Heart left ventricle (tissue), 16 donors: ENCODE data around the gene FOXN3. TPM values are rescaled to one million over a fixed set of nuclear protein-coding genes. Genes with fewer than 3 reads are reported as not detected.

Experiments used
- ATAC-seq, 4 donors: fragments of 200-7000 bp; cut with Tn5 transposase; one replicate each; pipeline ENCODE4 v1.9.1; 2020 to 2022; ENCODE audit warnings: moderate library complexity in 4 of 4, mild to moderate bottlenecking in 3 of 4, moderate number of reproducible peaks in 1 of 4
- DNase-seq, 5 donors: peaks; one replicate each; pipeline ENCODE4 v3.0.0-alpha.2; 2020
- H3K27ac ChIP-seq, 12 donors: fragments of 200-600 bp; sonication (generic) in 4 of 12; one replicate each; pipeline versions ENCODE4 v1.5.0 to v1.8.0; 2016 to 2022; ENCODE audit warnings: mild to moderate bottlenecking in 2 of 12
- H3K27me3 ChIP-seq, 9 donors: fragments of 200-600 bp; sonication (generic) in 2 of 9; one replicate each; pipeline versions ENCODE4 v1.5.1 to v1.8.0; 2016 to 2022; ENCODE audit warnings: mild to moderate bottlenecking in 3 of 9
- H3K36me3 ChIP-seq, 9 donors: fragments of 200-600 bp; sonication (generic) in 2 of 9; one replicate each; pipeline versions ENCODE4 v1.5.0 to v1.8.0; 2018 to 2022; ENCODE audit warnings: mild to moderate bottlenecking in 2 of 9
- H3K4me1 ChIP-seq, 12 donors: fragments of 200-600 bp; sonication (generic) in 4 of 12; one replicate each; pipeline versions ENCODE4 v1.5.0 to v1.8.0; 2016 to 2022; ENCODE audit warnings: mild to moderate bottlenecking in 3 of 12
- H3K4me3 ChIP-seq, 12 donors: fragments of 200-600 bp; sonication (generic) in 4 of 12; one replicate each; pipeline versions ENCODE4 v1.5.0 to v1.8.0; 2017 to 2022; ENCODE audit warnings: mild to moderate bottlenecking in 9 of 12, moderate library complexity in 4 of 12
- H3K9me3 ChIP-seq, 12 donors: fragments of 200-600 bp; sonication (generic) in 4 of 12; one replicate each; pipeline versions ENCODE4 v1.5.0 to v1.8.0; 2016 to 2022; ENCODE audit warnings: mild to moderate bottlenecking in 1 of 12
- CTCF ChIP-seq, 12 donors: fragments of 200-600 bp; sonication (generic) in 4 of 12; IDR thresholded peaks; one replicate each; pipeline versions ENCODE4 v1.5.0 to v1.8.0; 2018 to 2022; ENCODE audit warnings: antibody characterized with exemption in 12 of 12, mild to moderate bottlenecking in 5 of 12
- POLR2A ChIP-seq, 2 donors: fragments of 450-650 bp; IDR thresholded peaks; one replicate each; pipeline ENCODE4 v1.6.1; 2017; ENCODE audit warnings: antibody characterized with exemption in 2 of 2, mild to moderate bottlenecking in 2 of 2, moderate library complexity in 2 of 2
- WGBS, 4 donors: extraction: QIAGEN DNeasy Blood & Tissue Kit in 2 of 4; methylation state at CpG; one replicate each; pipeline versions ENCODE4 v1.1.5 to v1.1.7; 2013 to 2018; 5-methylcytosine and 5-hydroxymethylcytosine counted together
- intact Hi-C, 10 donors: fragments of 100-400 bp; cut with DNase I; formaldehyde crosslinking; loops; one replicate each; pipeline versions ENCODE4 v1.11.1 to v1.14.2; 2022
- polyA plus RNA-seq, 2 donors: library from polyadenylated mRNA; stranded (reverse); fragments of 200-250 nt; gene quantifications; one replicate each; pipeline ENCODE4 v1.2.3, GENCODE V29; 2013
- total RNA-seq, 9 donors: library from RNA; depleted of rRNA in 2 of 9; stranded (reverse); fragments of >200 nt in 2 of 9; fragmentation: NEBNext Ultra II Directional in 3 of 9; extraction: Animal tissue kit (Norgen Biotek cat#: 25700) in 3 of 9; gene quantifications; one replicate each; pipeline versions ENCODE4 v1.1.0 to v1.2.4, GENCODE V29; 2016 to 2023
- donor health status: ischemic (EF 13 %, LVEDD 7.1; RV severe dilation, severe dysfunction).
- donor health status: healthy with polysubstance abuse.
- donor health status: DM: no; HTN: yes; CAD: no.
- donor health status: DM: no; HTN: no; CAD: no.
- donor health status: ischemic (EF 25% LVEDD 6.9; RV normal size, moderate dysfunction).
- donor health status: ischemic (EF 25% LVEDD 5.7; RV mildly dilated, moderate dysfunction).
- donor health status: healthy.
- donor health status: DM: yes; HTN: yes; CAD: no.
- donor health status: ischemic (EF 35%, LVEDD 5.7; RV mildly dilated, moderate dysfunction).
- donor health status: nonischemic (EF 11% LVEDD 7.7; RV severe dilation, severe dysfunction).
- donor health status: DM: yes; HTN: yes; CAD: no.
- donor health status: PGD.
- donor health status: ischemic (EF 29% LVEDD 5.4; RV normal size, mild dysfunction).
- donor health status: nonischemic (EF 23%, LVEDD 6.1; RV moderate dilation, normal function).

The FOXN3 gene
- total and polyA plus RNA-seq, 11 donors: 24.4 to 161 (median 111) TPM

- ATAC-seq (peak in 1 of 4 donors; percentile 30), DNase-seq (no peak)
- peaks cover 7 to 73% (median 49%) of the 10 kb centered on the region in 12 donors for H3K4me1 ChIP-seq
- no peaks in the 10 kb centered on the region for H3K27me3 ChIP-seq
- peak overlapping the region in 2 of 12 donors; percentile 16 to 35 for H3K27ac ChIP-seq
- H3K36me3 ChIP-seq: peaks cover 0 to 7% (median 0%) of the 10 kb centered on the region in 9 donors
- intact Hi-C loops: loop anchor here in 1 of 10 donors (5.0 kb wide), 1 partner anchor 39 kb away; no protein-coding TSS in a partner anchor
- no peaks in the 10 kb centered on the region for H3K9me3 ChIP-seq
- WGBS, 4 donors: 80 to 84% (median 82%) methylated on average over 12 of the region's 12 CpGs
- no peak overlapping the region for H3K4me3 ChIP-seq
- no peak for TF ChIP-seq CTCF (IDR thresholded peaks at IDR 0.05)
- no peak for TF ChIP-seq POLR2A (IDR thresholded peaks at IDR 0.05)
Observed at GRCh38 chr14:89368490-89369477, 48.2 kb downstream of the FOXN3 start.

DNA sequence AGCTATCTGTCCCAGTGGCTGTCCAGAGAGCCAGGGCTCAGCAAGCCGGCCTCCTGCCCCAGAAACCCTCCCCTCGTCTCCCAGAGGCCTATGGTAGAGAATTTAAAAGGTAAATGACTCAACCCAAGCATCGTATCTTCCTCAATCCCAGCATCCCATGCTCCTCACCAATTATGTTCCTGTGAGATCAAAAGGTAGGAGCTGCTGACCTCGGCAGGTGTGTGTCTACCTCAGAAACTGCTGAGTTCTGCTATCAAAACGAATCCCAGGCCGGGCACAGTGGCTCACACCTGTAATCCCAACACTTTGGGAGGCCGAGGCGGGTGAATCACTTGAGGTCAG is 49.3 kb downstream of the FOXN3 start:
- TF ChIP-seq POLR2A (IDR thresholded peaks at IDR 0.05): no peak
- TF ChIP-seq CTCF (IDR thresholded peaks at IDR 0.05): no peak
- Histone ChIP-seq H3K27me3 (no peaks in the 10 kb centered on the region), H3K9me3 (no peaks in the 10 kb centered on the region), H3K36me3 (peaks cover 0 to 5% (median 0%) of the 10 kb centered on the region in 9 donors), H3K27ac (peak overlapping the region in 5 of 12 donors; percentile 0 to 58 (median 27)), H3K4me3 (peak overlapping the region in 4 of 12 donors; percentile 17 to 40 (median 22)), H3K4me1 (peaks cover 7 to 80% (median 52%) of the 10 kb centered on the region in 12 donors)
- intact Hi-C loops: loop anchor here in 1 of 10 donors (5.0 kb wide), 1 partner anchor 40 kb away; no protein-coding TSS in a partner anchor
- ATAC-seq (peak; percentile 19 to 34 (median 26)), DNase-seq (no peak)
- 63 to 67% (median 65%) methylated on average over 8 of the region's 8 CpGs for WGBS, 4 donors

GRCh38 chr14:89366864-89367778 is 49.9 kb downstream of the FOXN3 start:
- ATAC-seq: peak; percentile 49 to 62 (median 54)
- Histone ChIP-seq H3K4me1 (peaks cover 7 to 81% (median 51%) of the 10 kb centered on the region in 12 donors), H3K36me3 (no peaks in the 10 kb centered on the region), H3K9me3 (no peaks in the 10 kb centered on the region), H3K4me3 (peak overlapping the region in 10 of 12 donors; percentile 1 to 40 (median 17)), H3K27ac (peak overlapping the region in 8 of 12 donors; percentile 1 to 85 (median 39)), H3K27me3 (no peaks in the 10 kb centered on the region)
- peak in 1 of 5 donors; percentile 49 for DNase-seq
- WGBS, 4 donors: 24 to 41% (median 35%) methylated on average over 19 of the region's 19 CpGs
- intact Hi-C loops: loop anchor here in 1 of 10 donors (5.0 kb wide), 1 partner anchor 40 kb away; no protein-coding TSS in a partner anchor
- no peak for TF ChIP-seq POLR2A (IDR thresholded peaks at IDR 0.05)
- TF ChIP-seq CTCF (IDR thresholded peaks at IDR 0.05): no peak
